Smooth muscle cell (in vitro differentiated cells): ENCODE data around the gene LILRB1. TPM values are rescaled to one million over a fixed set of nuclear protein-coding genes. Genes with fewer than 3 reads are reported as not detected.
"Not testable (repeated sequence)": the region's sequence is repeated elsewhere in the genome, so short reads cannot be mapped to it uniquely, and the experiment has no call there.

Experiments used
- DNase-seq: peaks from one replicate; lab custom pipeline; 2025; ENCODE audit not compliant: unreplicated experiment; lab: John Stamatoyannopoulos, UW
- H2AFZ ChIP-seq: fragments of 200-600 bp; sonication (generic); 2 replicates; pipeline ENCODE4 v1.6.0; 2016; ENCODE audit warnings: antibody characterized with exemption, low read depth, mild to moderate bottlenecking
- H3F3A ChIP-seq: fragments of 200-600 bp; sonication (generic); 2 replicates; pipeline ENCODE4 v1.6.0; 2017; ENCODE audit warnings: antibody characterized with exemption, low read depth
- H3K27ac ChIP-seq: fragments of 200-600 bp; sonication (generic); 2 replicates; pipeline ENCODE4 v1.5.1; 2016; ENCODE audit warnings: low read depth, mild to moderate bottlenecking
- H3K27me3 ChIP-seq: fragments of 200-600 bp; sonication (generic); 2 replicates; pipeline ENCODE4 v1.6.1; 2016; ENCODE audit warnings: low read depth, mild to moderate bottlenecking
- H3K36me3 ChIP-seq: fragments of 200-600 bp; sonication (generic); 2 replicates; pipeline ENCODE4 v1.5.1; 2016; ENCODE audit warnings: low read depth
- H3K4me1 ChIP-seq: fragments of 200-600 bp; sonication (generic); 2 replicates; pipeline ENCODE4 v1.5.1; 2016; ENCODE audit warnings: low read depth
- H3K4me2 ChIP-seq: fragments of 200-600 bp; sonication (generic); 2 replicates; pipeline ENCODE4 v1.6.0; 2016; ENCODE audit warnings: mild to moderate bottlenecking
- H3K4me3 ChIP-seq: fragments of 200-600 bp; sonication (generic); 2 replicates; pipeline ENCODE4 v1.5.1; 2016; ENCODE audit warnings: mild to moderate bottlenecking
- H3K79me2 ChIP-seq: fragments of 200-600 bp; sonication (generic); 2 replicates; pipeline ENCODE4 v1.6.0; 2016; ENCODE audit warnings: low read depth, mild to moderate bottlenecking
- H3K9ac ChIP-seq: fragments of 200-600 bp; sonication (generic); 2 replicates; pipeline ENCODE4 v1.6.0; 2016; ENCODE audit warnings: low read depth
- H3K9me3 ChIP-seq: fragments of 200-600 bp; sonication (generic); replicated peaks from 2 replicates; pipeline ENCODE4 v1.5.1; 2016; ENCODE audit warnings: low read depth
- H4K20me1 ChIP-seq: fragments of 200-600 bp; sonication (generic); 2 replicates; pipeline ENCODE4 v1.6.0; 2016; ENCODE audit warnings: low read depth
- CTCF ChIP-seq: fragments of 200-600 bp; sonication (generic); IDR thresholded peaks from 2 replicates; pipeline ENCODE4 v1.5.1; 2017; ENCODE audit warnings: borderline replicate concordance, mild to moderate bottlenecking, antibody characterized with exemption; ENCODE audit not compliant: insufficient read depth, poor library complexity, severe bottlenecking
- WGBS: methylation state at CpG from one replicate; pipeline ENCODE4 v1.1.7; 2016; ENCODE audit warnings: low lambda C conversion rate; 5-methylcytosine and 5-hydroxymethylcytosine counted together
- polyA plus RNA-seq: library from polyadenylated mRNA; unstranded; fragments of >200 nt; fragmentation: Nextera tagmentation; extraction: Ambion mirVana; gene quantifications from 2 replicates; pipeline ENCODE4 v1.2.1, GENCODE V29; 2016
- total RNA-seq: library from RNA; depleted of rRNA; stranded (reverse); fragments of >200 nt; gene quantifications from 2 replicates; pipeline ENCODE4 v1.2.3, GENCODE V29; 2014

The LILRB1 gene
- total and polyA plus RNA-seq, 2 experiments from 2014 or later, result not detected

- H3K79me2 ChIP-seq, H3F3A ChIP-seq, H3K4me2 ChIP-seq, H4K20me1 ChIP-seq, H3K36me3 ChIP-seq, H3K9ac ChIP-seq, H3K4me1 ChIP-seq, H3K27ac ChIP-seq, H3K9me3 ChIP-seq, DNase-seq, H2AFZ ChIP-seq, H3K4me3 ChIP-seq, H3K27me3 ChIP-seq: not testable (repeated sequence)
- 26% methylated on average over 10 of the region's 10 CpGs for WGBS
- TF ChIP-seq CTCF, result peak; percentile 50
Measured at GRCh38 chr19:54676210-54676834, 46.0 kb downstream of the LILRB1 start.

- WGBS, result 83% methylated on average over 4 of the region's 4 CpGs
- H3F3A ChIP-seq, result no peaks in the 10 kb centered on the region
- H3K27me3 ChIP-seq, result no peaks in the 10 kb centered on the region
- no peak overlapping the region for H2AFZ ChIP-seq
- H3K79me2 ChIP-seq, result no peaks in the 10 kb centered on the region
- H3K9ac ChIP-seq, result no peak overlapping the region
- H3K27ac ChIP-seq, result no peak overlapping the region
- H4K20me1 ChIP-seq, result no peaks in the 10 kb centered on the region
- no peak for TF ChIP-seq CTCF
- H3K4me2 ChIP-seq, result no peak overlapping the region
- no peak for DNase-seq
- H3K4me3 ChIP-seq, result no peak overlapping the region
- no peaks in the 10 kb centered on the region for H3K36me3 ChIP-seq
- H3K9me3 ChIP-seq, result no peaks in the 10 kb centered on the region
- no peaks in the 10 kb centered on the region for H3K4me1 ChIP-seq
Measured at GRCh38 chr19:54677217-54677616, 46.9 kb downstream of the LILRB1 start.

- not testable (repeated sequence) for H3K27ac ChIP-seq, H3F3A ChIP-seq, H3K79me2 ChIP-seq, H4K20me1 ChIP-seq, H2AFZ ChIP-seq, H3K4me1 ChIP-seq, H3K9ac ChIP-seq, DNase-seq, H3K9me3 ChIP-seq, H3K4me2 ChIP-seq, H3K27me3 ChIP-seq, H3K4me3 ChIP-seq, H3K36me3 ChIP-seq
- 82% methylated on average over 12 of the region's 12 CpGs for WGBS
Measured at GRCh38 chr19:54681596-54681995, 51.3 kb downstream of the LILRB1 start.

- H3K27ac ChIP-seq, result no peak overlapping the region
- H3K4me1 ChIP-seq, result no peaks in the 10 kb centered on the region
- no peaks in the 10 kb centered on the region for H3K79me2 ChIP-seq
- no peak overlapping the region for H3K4me3 ChIP-seq
- H3K4me2 ChIP-seq, result no peak overlapping the region
- WGBS, result 68% methylated on average over 7 of the region's 7 CpGs
- H3K27me3 ChIP-seq, result no peaks in the 10 kb centered on the region
- no peak overlapping the region for H3K9ac ChIP-seq
- H2AFZ ChIP-seq, result no peak overlapping the region
- H3K9me3 ChIP-seq, result no peaks in the 10 kb centered on the region
- no peak for DNase-seq
- no peaks in the 10 kb centered on the region for H3K36me3 ChIP-seq
- no peaks in the 10 kb centered on the region for H3F3A ChIP-seq
- no peaks in the 10 kb centered on the region for H4K20me1 ChIP-seq
- TF ChIP-seq CTCF, result no peak
Measured at GRCh38 chr19:54682306-54682856, 52.1 kb downstream of the LILRB1 start.
